ENCODE results near the gene WASL. TPM values are rescaled to one million over a fixed set of nuclear protein-coding genes. Genes with fewer than 3 reads are reported as not detected.

Gene WASL
- total RNA-seq, 4 donors from 2014 or later = 32.6 to 40.0 (median 37.3) TPM

DNA sequence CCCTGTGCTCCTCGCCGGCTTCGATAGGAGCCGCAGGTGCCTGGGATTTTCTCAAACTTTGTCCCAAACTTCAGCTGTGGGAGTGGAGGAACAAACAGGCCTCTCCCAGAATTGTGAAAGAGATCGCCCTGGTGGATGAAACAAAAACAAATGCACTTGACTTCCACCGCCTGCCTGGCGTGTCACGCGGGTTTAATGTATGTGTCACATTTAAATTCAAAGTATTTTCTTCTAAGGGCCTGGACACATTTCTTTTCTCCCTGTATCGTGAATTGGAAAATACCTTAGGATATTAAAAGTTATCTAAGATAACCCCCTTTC lies 694 bp upstream of the WASL start:
- peaks cover 0 to 61% (median 33%) of the 10 kb centered on the region in 4 donors for H3K4me1 ChIP-seq
- peak in 1 of 2 donors; percentile 36 for DNase-seq (ENCODE audit: low spot score in 2 of 2)
- H3K27ac ChIP-seq = peak overlapping the region; percentile 93 to 99 (median 97)
- no peaks in the 10 kb centered on the region for H3K9me3 ChIP-seq
- H3K27me3 ChIP-seq = no peaks in the 10 kb centered on the region
- WGBS, 2 donors = 1 to 5% methylated on average over 10 of the region's 10 CpGs
- TF ChIP-seq, protein P1, sequence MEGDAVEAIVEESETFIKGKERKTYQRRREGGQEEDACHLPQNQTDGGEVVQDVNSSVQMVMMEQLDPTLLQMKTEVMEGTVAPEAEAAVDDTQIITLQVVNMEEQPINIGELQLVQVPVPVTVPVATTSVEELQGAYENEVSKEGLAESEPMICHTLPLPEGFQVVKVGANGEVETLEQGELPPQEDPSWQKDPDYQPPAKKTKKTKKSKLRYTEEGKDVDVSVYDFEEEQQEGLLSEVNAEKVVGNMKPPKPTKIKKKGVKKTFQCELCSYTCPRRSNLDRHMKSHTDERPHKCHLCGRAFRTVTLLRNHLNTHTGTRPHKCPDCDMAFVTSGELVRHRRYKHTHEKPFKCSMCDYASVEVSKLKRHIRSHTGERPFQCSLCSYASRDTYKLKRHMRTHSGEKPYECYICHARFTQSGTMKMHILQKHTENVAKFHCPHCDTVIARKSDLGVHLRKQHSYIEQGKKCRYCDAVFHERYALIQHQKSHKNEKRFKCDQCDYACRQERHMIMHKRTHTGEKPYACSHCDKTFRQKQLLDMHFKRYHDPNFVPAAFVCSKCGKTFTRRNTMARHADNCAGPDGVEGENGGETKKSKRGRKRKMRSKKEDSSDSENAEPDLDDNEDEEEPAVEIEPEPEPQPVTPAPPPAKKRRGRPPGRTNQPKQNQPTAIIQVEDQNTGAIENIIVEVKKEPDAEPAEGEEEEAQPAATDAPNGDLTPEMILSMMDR (IDR thresholded peaks at IDR 0.05) = no peak
- TF ChIP-seq EP300 (IDR thresholded peaks at IDR 0.05) (no peak), POLR2A (IDR thresholded peaks at IDR 0.05) (no peak)
- H3K4me3 ChIP-seq = peak overlapping the region; percentile 72 to 96 (median 82)
- no peaks in the 10 kb centered on the region for H3K36me3 ChIP-seq

DNA sequence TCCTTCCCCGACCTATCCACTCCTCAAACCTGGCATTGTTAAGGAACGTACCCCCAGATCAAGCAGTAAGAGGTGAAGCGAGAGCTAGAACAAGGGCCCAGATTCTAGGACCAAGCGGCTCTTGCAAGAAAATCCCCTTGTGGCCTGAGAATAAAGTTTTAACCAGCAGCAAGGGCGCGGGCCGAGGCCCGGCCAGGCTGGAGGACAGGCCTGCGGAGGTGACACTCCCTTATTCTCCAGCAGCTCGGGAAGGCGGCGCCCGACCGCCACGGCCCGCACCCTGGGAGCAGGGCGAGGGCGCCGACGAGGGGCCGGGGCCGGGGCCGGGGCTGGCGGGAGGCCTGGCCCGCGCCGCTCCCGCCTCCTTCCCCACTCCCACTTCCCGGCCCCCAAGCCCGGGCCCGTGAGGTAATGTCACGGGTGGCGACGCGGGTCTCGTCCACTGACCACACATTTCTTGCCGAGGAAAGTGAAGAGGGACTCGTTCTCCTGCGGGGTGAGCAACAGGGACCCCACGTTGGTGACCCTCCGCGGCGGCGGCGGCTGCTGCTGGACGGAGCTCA lies 551 bp downstream of the WASL start:
- peak; percentile 5 to 16 for DNase-seq (ENCODE audit: low spot score in 2 of 2)
- TF ChIP-seq POLR2A (IDR thresholded peaks at IDR 0.05) (no peak), EP300 (IDR thresholded peaks at IDR 0.05) (no peak)
- TF ChIP-seq, protein P1 (IDR thresholded peaks at IDR 0.05) = no peak
- WGBS, 2 donors = 1% methylated on average over 9 to 42 of the region's 46 CpGs

DNA sequence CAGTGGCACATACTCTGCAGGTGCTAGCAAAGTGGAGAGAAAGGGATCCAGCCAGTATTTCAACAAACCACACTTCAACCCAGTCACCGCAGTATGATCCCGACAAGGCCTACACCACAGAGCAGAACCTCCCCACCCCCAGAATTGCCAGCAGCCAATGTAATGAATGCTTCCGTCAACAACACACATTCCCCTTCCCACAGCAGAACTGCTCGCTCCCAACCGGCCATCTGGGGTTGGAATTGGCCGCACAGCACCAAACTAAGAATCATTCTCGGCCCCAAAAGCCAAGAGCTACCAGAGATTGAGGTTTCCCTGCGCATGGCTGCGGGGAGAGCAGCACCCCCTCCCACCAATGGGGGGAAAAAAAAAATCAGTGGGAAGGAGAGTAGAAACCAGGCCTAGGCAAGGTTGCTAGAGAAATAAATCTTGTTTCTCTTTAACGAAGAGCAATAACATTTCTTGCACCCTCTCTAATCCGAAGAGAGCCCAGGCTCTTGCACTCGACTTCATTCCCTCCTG lies 1.1 kb downstream of the WASL start:
- H3K9me3 ChIP-seq = no peaks in the 10 kb centered on the region
- H3K4me1 ChIP-seq = peaks cover 0 to 79% (median 50%) of the 10 kb centered on the region in 4 donors
- H3K27ac ChIP-seq = peak overlapping the region; percentile 93 to 99 (median 97)
- H3K4me3 ChIP-seq = peak overlapping the region; percentile 72 to 96 (median 87)
- no peaks in the 10 kb centered on the region for H3K27me3 ChIP-seq
- no peaks in the 10 kb centered on the region for H3K36me3 ChIP-seq
- 0% methylated on average over 12 of the region's 12 CpGs for WGBS, 2 donors
- peak; percentile 16 to 34 for DNase-seq (ENCODE audit: low spot score in 2 of 2)
- TF ChIP-seq POLR2A (IDR thresholded peaks at IDR 0.05) = peak; percentile 35 to 36
- TF ChIP-seq, protein P1 (IDR thresholded peaks at IDR 0.05) = no peak
- peak in 1 of 2 donors; percentile 70 for TF ChIP-seq EP300 (IDR thresholded peaks at IDR 0.05)

More for the DNA sequence above, 551 bp downstream of the WASL start:
- H3K27me3 ChIP-seq = no peaks in the 10 kb centered on the region
- H3K4me1 ChIP-seq = peaks cover 0 to 74% (median 44%) of the 10 kb centered on the region in 4 donors
- H3K27ac ChIP-seq = peak overlapping the region; percentile 93 to 99 (median 97)
- no peaks in the 10 kb centered on the region for H3K9me3 ChIP-seq
- H3K36me3 ChIP-seq = no peaks in the 10 kb centered on the region
- peak overlapping the region; percentile 72 to 96 (median 87) for H3K4me3 ChIP-seq

DNA sequence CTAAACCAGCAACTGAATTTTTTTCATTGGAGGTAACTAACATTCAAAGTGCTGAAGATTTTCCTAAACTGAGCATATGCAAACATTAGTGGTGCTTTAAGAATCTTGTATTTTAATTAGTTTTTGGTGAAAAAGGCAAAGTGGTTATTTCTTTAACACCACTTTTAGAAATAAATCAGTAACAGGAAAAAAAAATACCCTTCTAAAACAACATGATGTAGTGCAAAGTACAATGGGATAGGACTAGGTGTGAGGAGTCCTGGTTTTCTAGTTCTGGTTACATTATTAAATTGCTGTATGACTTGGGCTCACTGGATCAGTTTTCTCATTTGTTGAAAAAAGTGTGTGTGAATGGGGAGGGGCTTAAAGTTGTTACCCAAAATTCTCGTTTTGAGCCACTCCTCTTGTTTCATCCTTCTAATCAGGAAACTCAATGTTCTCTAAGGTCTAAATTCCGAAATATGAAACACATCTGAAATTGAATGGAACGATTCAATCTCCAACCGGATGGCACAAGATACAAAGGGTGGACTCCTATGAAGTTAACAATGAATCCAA lies 1.8 kb downstream of the WASL start:
- Histone ChIP-seq H3K36me3 (no peaks in the 10 kb centered on the region), H3K9me3 (no peaks in the 10 kb centered on the region), H3K27ac (peak overlapping the region; percentile 93 to 99 (median 97)), H3K4me3 (peak overlapping the region; percentile 72 to 96 (median 87)), H3K27me3 (no peaks in the 10 kb centered on the region), H3K4me1 (peaks cover 0 to 79% (median 52%) of the 10 kb centered on the region in 4 donors)
- WGBS, 2 donors = 4 to 7% methylated on average over 4 of the region's 4 CpGs
- DNase-seq (ENCODE audit: low spot score in 2 of 2) = no peak
- TF ChIP-seq, protein P1 (IDR thresholded peaks at IDR 0.05) = no peak
- TF ChIP-seq POLR2A (IDR thresholded peaks at IDR 0.05) (no peak), EP300 (IDR thresholded peaks at IDR 0.05) (no peak)

DNA sequence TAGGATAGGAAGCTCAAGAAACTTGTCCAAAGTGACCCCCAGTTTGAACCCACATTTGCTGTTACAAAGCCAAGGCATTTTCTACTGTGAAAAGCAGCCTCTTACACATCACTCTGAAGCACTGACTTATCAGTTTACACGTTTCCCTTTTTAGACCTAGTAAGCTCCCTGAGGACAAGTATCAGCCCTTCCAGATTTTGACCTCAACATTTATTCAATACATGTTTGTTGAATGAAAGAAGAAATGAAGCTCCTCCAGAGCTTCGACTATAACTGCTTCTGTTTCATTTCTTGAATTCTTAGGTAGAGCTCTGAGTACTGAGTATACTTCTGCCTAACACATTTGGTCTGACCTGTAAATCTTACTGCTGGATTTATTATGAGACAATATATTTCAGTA lies 2.7 kb downstream of the WASL start:
- Histone ChIP-seq H3K4me3 (no peak overlapping the region), H3K9me3 (no peaks in the 10 kb centered on the region), H3K27ac (peak overlapping the region in 1 of 4 donors; percentile 37), H3K36me3 (no peaks in the 10 kb centered on the region), H3K27me3 (no peaks in the 10 kb centered on the region), H3K4me1 (peaks cover 0 to 79% (median 53%) of the 10 kb centered on the region in 4 donors)
- no peak for DNase-seq (ENCODE audit: low spot score in 2 of 2)
- no peak for TF ChIP-seq POLR2A (IDR thresholded peaks at IDR 0.05)
- no peak for TF ChIP-seq EP300 (IDR thresholded peaks at IDR 0.05)
- TF ChIP-seq, protein P1 (IDR thresholded peaks at IDR 0.05) = no peak
- 21 to 29% methylated on average over 2 of the region's 2 CpGs for WGBS, 2 donors

Data from tibial nerve (tissue), 4 donors.